IMR-90 (cell line): ENCODE data around the gene VAV1. TPM values are rescaled to one million over a fixed set of nuclear protein-coding genes. Genes with fewer than 3 reads are reported as not detected.

Experiments used
- ATAC-seq: fragments of 200-7000 bp; cut with Tn5 transposase; 2 replicates; pipeline ENCODE4 v1.9.1; 2020; ENCODE audit warnings: low read depth, mild to moderate bottlenecking, moderate library complexity
- BruUV-seq: library from RNA; stranded (reverse); fragments of 400-500 nt; replicated peaks from 2 replicates; lab custom pipeline; 2021; lab: Mats Ljungman, UMichigan
- CTCF ChIA-PET: fragments of 300-600 bp; formaldehyde crosslinking; extraction: SDS; loops from one replicate; lab custom pipeline; 2021; ENCODE audit warnings: antibody characterized with exemption; lab: Yijun Ruan, JAX
- POLR2A ChIA-PET: fragments of 300-600 bp; sonication (Branson Sonifier 250); formaldehyde crosslinking; loops from one replicate; lab custom pipeline; 2022; ENCODE audit warnings: antibody characterized with exemption; ENCODE audit not compliant: unreplicated experiment; lab: Charles Lee
- DNase-seq: peaks from one replicate; pipeline ENCODE4 v3.0.0; 2013
- H2AFZ ChIP-seq: replicated peaks from 2 replicates; pipeline ENCODE3; 2013; ENCODE audit warnings: low read length, mild to moderate bottlenecking; ENCODE audit not compliant: poor library complexity
- H2AK5ac ChIP-seq: 2 replicates; pipeline ENCODE4 v1.6.1; 2013; ENCODE audit warnings: low read depth, low read length, inconsistent platforms
- H2AK9ac ChIP-seq: replicated peaks from 2 replicates; pipeline ENCODE3; 2013; ENCODE audit warnings: mild to moderate bottlenecking, low read depth, low read length, moderate library complexity; ENCODE audit not compliant: poor library complexity
- H2BK120ac ChIP-seq: 2 replicates; pipeline ENCODE4 v1.6.1; 2013; ENCODE audit warnings: low read depth, low read length, inconsistent platforms
- H2BK15ac ChIP-seq: 3 replicates; pipeline ENCODE4 v1.6.1; 2013; ENCODE audit warnings: low read depth, low read length, inconsistent platforms
- H2BK20ac ChIP-seq: 2 replicates; pipeline ENCODE4 v1.6.1; 2013; ENCODE audit warnings: low read depth, mild to moderate bottlenecking, inconsistent platforms, low read length, moderate library complexity
- H2BK5ac ChIP-seq: 2 replicates; pipeline ENCODE4 v1.6.1; 2013; ENCODE audit warnings: mild to moderate bottlenecking, low read depth, low read length, inconsistent platforms; ENCODE audit not compliant: poor library complexity, severe bottlenecking
- H3K14ac ChIP-seq: replicated peaks from 2 replicates; pipeline ENCODE4 v1.6.1; 2013; ENCODE audit warnings: low read depth, low read length, inconsistent platforms
- H3K18ac ChIP-seq: 2 replicates; pipeline ENCODE4 v1.6.1; 2013; ENCODE audit warnings: low read depth, low read length, control low read depth
- H3K23ac ChIP-seq: 2 replicates; pipeline ENCODE4 v1.6.1; 2013; ENCODE audit warnings: low read depth, low read length, inconsistent platforms
- H3K27ac ChIP-seq: 2 replicates; pipeline ENCODE4 v1.5.1; 2013; ENCODE audit warnings: mild to moderate bottlenecking, control low read depth, low read length; ENCODE audit not compliant: insufficient read depth
- H3K27me3 ChIP-seq: 2 replicates; pipeline ENCODE4 v1.6.1; 2013; ENCODE audit warnings: low read length; ENCODE audit not compliant: control insufficient read depth, insufficient read depth
- H3K36me3 ChIP-seq: 2 replicates; pipeline ENCODE4 v1.6.1; 2013; ENCODE audit warnings: low read length, mixed read lengths; ENCODE audit not compliant: control insufficient read depth, insufficient read depth
- H3K4ac ChIP-seq: 2 replicates; pipeline ENCODE4 v1.6.1; 2013; ENCODE audit warnings: low read depth, low read length, inconsistent platforms
- H3K4me1 ChIP-seq: 2 replicates; pipeline ENCODE4 v1.6.1; 2013; ENCODE audit warnings: low read length, mixed read lengths; ENCODE audit not compliant: control insufficient read depth, insufficient read depth
- H3K4me2 ChIP-seq: 2 replicates; pipeline ENCODE4 v1.6.1; 2013; ENCODE audit warnings: low read depth, mild to moderate bottlenecking, control low read depth, low read length, moderate library complexity
- H3K4me3 ChIP-seq: 2 replicates; pipeline ENCODE4 v1.5.1; 2013; ENCODE audit warnings: low read depth, mild to moderate bottlenecking, control low read depth, low read length, moderate library complexity; ENCODE audit not compliant: insufficient read depth
- H3K56ac ChIP-seq: 2 replicates; pipeline ENCODE4 v1.6.1; 2013; ENCODE audit warnings: low read length, inconsistent platforms; ENCODE audit not compliant: insufficient read depth; ENCODE audit errors: extremely low read depth
- H3K79me1 ChIP-seq, 2 experiments: 2 replicates each; pipeline ENCODE4 v1.6.1; 2013; ENCODE audit warnings: low read length in 2 of 2, inconsistent platforms in 1 of 2, low read depth in 1 of 2
- H3K9ac ChIP-seq: 2 replicates; pipeline ENCODE4 v1.6.1; 2013; ENCODE audit warnings: low read depth, low read length, control low read depth
- H3K9me1 ChIP-seq: 2 replicates; pipeline ENCODE4 v1.6.1; 2013; ENCODE audit warnings: low read length, inconsistent platforms; ENCODE audit not compliant: insufficient read depth
- H3K9me3 ChIP-seq: 2 replicates; pipeline ENCODE4 v1.6.1; 2013; ENCODE audit warnings: low read length; ENCODE audit not compliant: control insufficient read depth, insufficient read depth
- H4K20me1 ChIP-seq: 2 replicates; pipeline ENCODE4 v1.6.1; 2013; ENCODE audit warnings: low read length, inconsistent platforms; ENCODE audit not compliant: insufficient read depth
- H4K5ac ChIP-seq: 2 replicates; pipeline ENCODE4 v1.6.1; 2013; ENCODE audit warnings: mild to moderate bottlenecking, low read depth, low read length, control low read depth
- H4K8ac ChIP-seq, 2 experiments: 2 replicates each; pipeline ENCODE4 v1.6.1; 2013; ENCODE audit warnings: low read depth in 2 of 2, low read length in 2 of 2, control low read depth in 1 of 2, inconsistent platforms in 1 of 2
- H4K91ac ChIP-seq: 2 replicates; pipeline ENCODE4 v1.6.1; 2013; ENCODE audit warnings: low read depth, low read length, inconsistent platforms; ENCODE audit not compliant: insufficient read depth
- BHLHE40 ChIP-seq: fragments of 150-350 bp; IDR thresholded peaks from 2 replicates; pipeline ENCODE4 v1.6.1; 2016; ENCODE audit warnings: mild to moderate bottlenecking, low read depth, low read length
- CEBPB ChIP-seq: IDR thresholded peaks from 2 replicates; pipeline ENCODE4 v1.6.1; 2012; ENCODE audit warnings: low read depth, low read length, improper control_type of control experiment
- CHD1 ChIP-seq: IDR thresholded peaks from 2 replicates; pipeline ENCODE4 v1.6.1; 2012; ENCODE audit warnings: low read depth, low read length, improper control_type of control experiment
- MAZ ChIP-seq: IDR thresholded peaks from 2 replicates; pipeline ENCODE4 v1.6.1; 2012; ENCODE audit warnings: low read depth, mild to moderate bottlenecking, low read length, improper control_type of control experiment, moderate library complexity, borderline replicate concordance
- NFE2L2 ChIP-seq: fragments of 150-350 bp; IDR thresholded peaks from 2 replicates; pipeline ENCODE4 v1.6.1; 2016; ENCODE audit warnings: low read depth, mild to moderate bottlenecking, low read length
- RAD21 ChIP-seq: IDR thresholded peaks from 2 replicates; pipeline ENCODE4 v1.6.1; 2012; ENCODE audit warnings: low read length, improper control_type of control experiment
- RFX5 ChIP-seq: IDR thresholded peaks from 2 replicates; pipeline ENCODE4 v1.8.0; 2012; ENCODE audit warnings: low read depth, mild to moderate bottlenecking, low read length, moderate library complexity
- SMC3 ChIP-seq: fragments of 150-350 bp; IDR thresholded peaks from 2 replicates; pipeline ENCODE4 v1.6.1; 2016; ENCODE audit warnings: low read depth, mild to moderate bottlenecking, antibody characterized with exemption, low read length, moderate library complexity
- WGBS, 2 experiments: methylation state at CpG; one replicate each; pipeline versions ENCODE4 v1.1.5 to v1.1.7; 2013; ENCODE audit warnings: missing lambda C conversion rate in 2 of 2; ENCODE audit not compliant: insufficient read length in 1 of 2; ENCODE audit errors: extremely low coverage in 2 of 2; 5-methylcytosine and 5-hydroxymethylcytosine counted together
- dilution Hi-C: fragments of 300-500 bp; cut with HindIII; formaldehyde crosslinking; loops from one replicate; pipeline ENCODE4 v1.14.3; 2018; ENCODE audit warnings: low sequenced_read_pairs; ENCODE audit not compliant: unreplicated experiment
- in situ Hi-C: fragments of 300-500 bp; cut with MboI; formaldehyde crosslinking; loops from 3 replicates; pipeline ENCODE4 v1.14.3; 2019; ENCODE audit warnings: low sequenced_read_pairs, inconsistent platforms, mixed read lengths
- intact Hi-C: fragments of 100-400 bp; cut with micrococcal nuclease; formaldehyde crosslinking; loops from 2 replicates; pipeline ENCODE4 v1.10.0; 2022
- polyA plus RNA-seq, 3 experiments: library from polyadenylated mRNA; depleted of rRNA; stranded (reverse); fragments of >200 nt; gene quantifications; 2 replicates each; pipeline ENCODE4 v1.2.3, GENCODE V29; 2012; ENCODE audit warnings: low replicate concordance in 1 of 3
- total RNA-seq: library from RNA; depleted of rRNA; stranded (reverse); fragments of >200 nt; gene quantifications from 2 replicates; pipeline ENCODE4 v1.2.3, GENCODE V29; 2012
- TF ChIP-seq, protein P1 (sequence below): fragments of 150-350 bp; IDR thresholded peaks from 2 replicates; pipeline ENCODE4 v1.6.1; 2017; ENCODE audit warnings: mild to moderate bottlenecking, antibody characterized with exemption, low read length, low read depth
- TF ChIP-seq, protein P2 (sequence below): fragments of 150-350 bp; IDR thresholded peaks from 2 replicates; pipeline ENCODE4 v1.6.1; 2016; ENCODE audit warnings: low read depth, mild to moderate bottlenecking, low read length, moderate library complexity, borderline replicate concordance

VAV1 gene
- total and polyA plus RNA-seq, 2 of the 4 experiments (the other 2 are of a cell fraction): not detected

DNA sequence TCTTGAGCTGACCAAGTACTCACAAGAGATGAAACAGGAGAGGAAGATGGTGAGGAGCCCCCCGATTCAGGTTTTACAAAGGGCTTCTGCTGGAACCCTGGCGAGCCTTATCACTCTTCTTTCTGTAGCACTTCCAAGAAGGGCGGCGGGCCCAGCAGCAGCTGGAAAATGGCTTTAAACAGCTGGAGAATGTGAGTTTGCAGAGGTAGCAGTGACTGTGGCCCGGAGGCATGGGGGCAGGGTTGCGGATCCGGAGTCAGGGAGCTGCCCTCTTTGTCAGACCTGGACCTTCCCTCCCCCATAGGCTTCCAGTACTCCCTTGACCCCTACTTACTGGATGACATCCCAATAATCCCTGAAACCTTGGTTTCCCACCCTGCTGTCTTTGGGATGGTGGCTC lies 29.4 kb upstream of the VAV1 start:
- ChIA-PET POLR2A (no interaction called here), CTCF (no interaction called here)
- Histone ChIP-seq H3K23ac (peak overlapping the region; percentile 11), H2AK5ac (peak overlapping the region; percentile 76), H3K27me3 (no peaks in the 10 kb centered on the region), H2BK120ac (0 out of 2 replicates have a peak overlapping the region, but pooled peaks have one; percentile 18), H2BK15ac (no peak overlapping the region; the same call in 2 of the 3 replicates), H2AFZ (no peak overlapping the region), H3K18ac (peak overlapping the region; percentile 14; the same call in 1 of the 2 replicates), H4K91ac (no peak overlapping the region; the same call in none of the 2 replicates), H2AK9ac (no peak overlapping the region), H3K9ac (no peak overlapping the region; the same call in 1 of the 2 replicates), H3K79me1 (peaks cover 17 to 58% of the 10 kb centered on the region in 2 experiments), H4K8ac (peak overlapping the region; percentile 6 to 17; a peak in 1 of 4 replicates), H4K5ac (no peak overlapping the region), H3K36me3 (peaks cover 34% of the 10 kb centered on the region), H3K27ac (peak overlapping the region; percentile 85; the same call in 1 of the 2 replicates), H3K9me3 (no peaks in the 10 kb centered on the region), H4K20me1 (0 out of 2 replicates have a peak, but pooled peaks cover 4% of the 10 kb centered on the region), H2BK5ac (peak overlapping the region; percentile 55), H3K4me2 (no peak overlapping the region), H3K4me1 (peaks cover 37% of the 10 kb centered on the region), H2BK20ac (no peak overlapping the region), H3K4ac (peak overlapping the region; percentile 93), H3K4me3 (no peak overlapping the region), H3K9me1 (peaks cover 3% of the 10 kb centered on the region; the same call in 1 of the 2 replicates), H3K56ac (no peak overlapping the region), H3K14ac (no peak overlapping the region; the same call in 1 of the 2 replicates)
- DNase-seq: no peak
- in situ Hi-C loops: no loop called here
- TF ChIP-seq SMC3 (no peak), BHLHE40 (no peak), RFX5 (no peak), CHD1 (no peak), MAZ (no peak), RAD21 (no peak), NFE2L2 (no peak), CEBPB (no peak)
- TF ChIP-seq, protein P1, sequence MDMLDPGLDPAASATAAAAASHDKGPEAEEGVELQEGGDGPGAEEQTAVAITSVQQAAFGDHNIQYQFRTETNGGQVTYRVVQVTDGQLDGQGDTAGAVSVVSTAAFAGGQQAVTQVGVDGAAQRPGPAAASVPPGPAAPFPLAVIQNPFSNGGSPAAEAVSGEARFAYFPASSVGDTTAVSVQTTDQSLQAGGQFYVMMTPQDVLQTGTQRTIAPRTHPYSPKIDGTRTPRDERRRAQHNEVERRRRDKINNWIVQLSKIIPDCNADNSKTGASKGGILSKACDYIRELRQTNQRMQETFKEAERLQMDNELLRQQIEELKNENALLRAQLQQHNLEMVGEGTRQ: no peak
- TF ChIP-seq, protein P2, sequence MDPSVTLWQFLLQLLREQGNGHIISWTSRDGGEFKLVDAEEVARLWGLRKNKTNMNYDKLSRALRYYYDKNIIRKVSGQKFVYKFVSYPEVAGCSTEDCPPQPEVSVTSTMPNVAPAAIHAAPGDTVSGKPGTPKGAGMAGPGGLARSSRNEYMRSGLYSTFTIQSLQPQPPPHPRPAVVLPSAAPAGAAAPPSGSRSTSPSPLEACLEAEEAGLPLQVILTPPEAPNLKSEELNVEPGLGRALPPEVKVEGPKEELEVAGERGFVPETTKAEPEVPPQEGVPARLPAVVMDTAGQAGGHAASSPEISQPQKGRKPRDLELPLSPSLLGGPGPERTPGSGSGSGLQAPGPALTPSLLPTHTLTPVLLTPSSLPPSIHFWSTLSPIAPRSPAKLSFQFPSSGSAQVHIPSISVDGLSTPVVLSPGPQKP: no peak
- BruUV-seq: no TSS peak
- intact Hi-C loops: no loop called here
- dilution Hi-C loops: no loop called here
- no peak for ATAC-seq
- WGBS, 2 experiments: 52% methylated on average over 3 of the region's 7 CpGs; no CpG with 5 or more reads in 1 of the 2 experiments
